DMS53 treated with DMSO at 0.1 percent for 48 hours (cell line): ENCODE measurements around the gene CST11.

Experiments used
- DNase-seq: peaks from one replicate; lab custom pipeline; 2025; ENCODE audit not compliant: unreplicated experiment; lab: John Stamatoyannopoulos, UW

CST11 gene

DNA sequence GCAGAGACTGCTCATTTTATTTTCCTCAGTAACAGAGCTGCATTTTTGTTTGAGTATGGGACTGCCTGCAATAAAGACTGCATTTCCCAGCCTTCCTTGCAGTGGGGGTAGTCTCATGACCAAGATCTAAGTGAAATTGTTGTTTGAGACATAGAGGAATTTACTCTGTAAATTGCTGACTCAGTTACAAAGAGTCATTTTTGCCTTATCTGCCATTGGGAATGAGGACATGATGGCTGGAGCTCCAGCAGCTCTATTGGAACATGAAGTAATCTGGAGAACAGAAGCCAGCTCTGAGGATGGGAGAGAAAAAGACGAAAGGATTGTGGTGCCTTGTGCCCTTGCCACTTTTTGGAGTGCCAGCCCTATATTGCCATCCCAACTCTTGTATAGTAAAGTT, 2.1 kb upstream of the CST11 start:
- no peak for DNase-seq

DNA sequence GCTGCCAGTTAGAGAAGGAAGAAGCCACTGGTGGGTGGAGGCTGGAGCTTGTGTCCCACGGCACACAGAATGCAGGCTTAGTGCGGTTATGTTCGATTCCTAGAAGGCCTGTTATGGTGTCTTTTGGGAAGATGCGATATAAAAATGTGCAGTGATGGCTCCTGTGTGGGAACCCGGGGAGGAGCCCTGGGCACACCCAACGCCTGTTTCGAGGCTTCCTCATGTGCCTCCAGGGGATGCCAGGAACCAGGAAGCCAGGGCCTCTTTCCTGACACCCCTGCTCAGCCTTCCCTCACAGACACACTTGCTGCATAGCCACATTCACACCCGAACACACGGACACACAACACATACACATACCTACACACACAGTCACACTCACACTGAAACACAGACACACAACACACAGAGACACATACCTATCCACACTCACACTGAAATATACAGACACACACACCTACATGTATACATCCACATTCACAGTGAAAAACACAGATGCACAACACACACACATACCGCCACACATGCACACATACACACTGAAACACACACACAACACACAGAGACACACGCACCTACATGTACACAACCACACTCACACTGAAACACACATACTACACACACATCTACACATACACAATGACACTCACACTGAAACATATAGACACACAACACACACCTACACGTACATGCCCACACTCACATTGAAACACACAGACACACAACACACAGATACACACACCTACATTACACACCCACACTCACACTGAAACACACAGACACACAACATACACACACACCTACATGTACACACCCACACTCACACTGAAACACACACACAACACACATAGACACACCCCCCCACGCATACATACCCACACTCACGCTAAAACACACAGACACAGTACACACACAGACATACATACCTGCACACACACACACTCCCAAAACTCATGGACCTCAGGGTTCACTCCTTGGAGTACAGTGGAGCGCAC, 1.2 kb upstream of the CST11 start:
- DNase-seq: no peak

DNA sequence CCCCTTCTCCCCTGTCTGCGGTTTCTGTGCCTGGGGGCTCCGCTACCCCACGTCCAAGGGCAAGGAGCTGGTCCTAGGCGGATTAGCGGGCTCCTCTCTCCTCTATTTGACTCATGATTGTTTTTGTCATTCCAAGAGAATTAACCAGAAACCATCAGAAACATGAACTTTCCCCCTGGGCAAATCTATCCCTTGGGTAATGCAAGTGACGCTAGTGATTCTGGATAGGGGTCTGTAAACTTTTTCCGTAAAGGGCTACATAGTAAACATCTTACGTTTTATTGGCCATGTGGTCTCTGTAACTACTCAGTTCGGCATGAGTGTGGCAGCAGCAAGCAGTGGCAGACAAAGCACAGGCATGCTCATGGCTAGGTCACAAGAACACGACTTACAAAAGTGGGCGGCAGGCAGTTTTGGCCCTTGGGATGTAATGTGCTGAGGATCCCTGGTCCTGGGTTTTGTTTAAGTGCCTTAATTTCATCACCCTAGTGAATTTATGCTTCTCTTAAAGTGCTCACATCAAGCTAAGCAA, 654 bp downstream of the CST11 start:
- no peak for DNase-seq

DNA sequence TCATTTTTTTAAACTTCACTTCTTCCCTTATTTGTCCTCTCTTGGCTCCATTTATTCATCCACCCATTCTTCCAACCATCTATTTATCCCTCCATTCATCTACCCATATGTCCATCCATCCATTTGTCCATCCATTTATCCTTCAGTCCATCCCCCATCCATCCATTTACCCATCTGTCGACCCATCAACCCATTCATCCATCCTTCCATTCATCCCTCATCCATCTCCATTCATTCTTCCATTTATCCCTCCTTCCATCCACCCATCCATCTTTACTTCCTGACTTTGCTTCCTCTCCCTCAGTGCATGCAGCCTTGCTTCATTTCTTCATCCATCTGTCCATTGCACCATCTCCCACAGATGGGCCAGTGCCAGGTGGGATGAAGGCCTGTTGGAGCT, 1.8 kb downstream of the CST11 start:
- no peak for DNase-seq

DNA sequence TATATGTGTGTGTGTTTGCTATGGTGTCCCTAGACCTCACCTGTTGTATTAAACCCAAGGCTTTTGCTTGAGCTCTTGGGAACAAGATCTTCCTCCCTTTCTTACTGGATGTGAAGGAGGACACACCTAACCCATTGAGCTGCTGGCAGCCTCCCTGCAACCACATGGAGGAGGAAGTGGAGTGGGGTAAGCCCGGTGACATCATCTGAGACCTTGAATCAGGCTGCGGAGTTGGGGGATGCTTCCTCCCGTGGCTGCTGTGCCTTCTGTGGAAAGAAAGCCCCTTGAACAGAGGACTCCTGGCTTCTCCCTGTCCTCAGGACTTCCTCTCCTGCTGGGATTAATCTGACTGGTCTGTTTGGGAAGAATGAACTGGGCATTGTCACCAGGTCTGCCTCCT, 3.3 kb downstream of the CST11 start:
- DNase-seq: no peak

DNA sequence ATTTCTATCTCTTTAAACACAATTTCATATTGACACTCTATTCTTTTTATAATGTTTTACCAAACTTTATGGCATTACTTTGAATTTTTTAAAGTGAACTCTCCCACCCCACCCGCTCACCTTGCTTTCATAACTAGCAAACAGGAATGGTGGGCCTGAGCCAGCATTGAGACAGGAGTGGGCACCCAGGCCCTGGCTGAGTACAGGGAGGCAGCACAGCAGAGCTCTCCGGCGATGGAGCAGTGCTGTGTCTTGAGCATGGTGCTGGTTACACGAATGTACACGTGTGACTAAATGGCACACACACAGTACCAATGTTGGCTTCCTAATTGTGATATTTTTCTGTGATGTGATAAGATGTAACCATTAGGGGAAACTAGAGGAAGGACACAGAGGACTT, 4.5 kb downstream of the CST11 start:
- no peak for DNase-seq

DNA sequence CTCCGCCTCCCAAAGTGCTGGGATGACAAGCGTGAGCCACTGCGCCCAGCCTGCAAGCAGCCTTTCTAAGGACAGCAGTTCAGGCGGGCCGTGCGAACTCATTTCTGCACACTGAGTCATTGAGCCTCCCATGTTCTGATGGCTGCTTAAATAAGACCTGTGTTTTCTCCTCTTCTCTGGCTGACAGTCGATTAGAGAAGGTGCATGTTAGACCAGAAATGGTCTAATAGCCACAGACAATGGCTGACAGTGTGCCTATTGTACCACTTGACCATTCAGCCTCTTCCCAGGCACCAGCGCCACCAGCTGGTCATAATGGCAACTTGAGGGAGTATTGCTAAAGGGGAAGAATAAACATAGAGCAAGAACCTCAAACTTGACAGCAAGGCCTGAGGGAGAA, 6.2 kb downstream of the CST11 start:
- peak; percentile 30 for DNase-seq

DNA sequence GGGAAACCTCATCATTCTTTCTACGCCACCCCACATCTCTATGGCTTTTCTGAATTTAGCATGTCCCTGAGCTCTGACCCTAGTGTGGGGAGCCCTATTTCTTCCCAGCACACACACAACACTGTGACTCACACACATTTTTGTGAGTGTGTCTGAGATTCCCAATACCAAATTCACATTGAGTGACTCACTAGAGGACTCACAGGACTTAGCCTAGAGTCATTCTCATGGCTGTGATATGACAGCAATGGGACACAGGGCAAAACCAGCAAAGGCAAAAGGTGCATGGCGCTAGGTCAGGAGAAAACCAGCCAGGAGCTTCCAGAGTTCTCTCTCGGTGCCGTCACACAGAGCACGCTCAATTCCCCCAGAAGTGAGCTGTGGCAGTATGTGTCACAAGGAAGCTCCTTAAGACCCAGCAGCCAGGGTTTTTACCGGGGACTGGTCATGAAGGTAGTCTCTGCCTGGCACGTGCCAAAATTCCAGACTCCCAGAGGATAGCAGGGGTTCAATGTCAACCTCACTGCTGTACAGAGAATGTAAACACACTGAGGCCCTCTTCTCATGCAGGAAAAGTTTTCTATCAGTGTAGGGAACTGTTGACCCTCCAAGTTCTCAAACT, 7.0 kb downstream of the CST11 start:
- no peak for DNase-seq

DNA sequence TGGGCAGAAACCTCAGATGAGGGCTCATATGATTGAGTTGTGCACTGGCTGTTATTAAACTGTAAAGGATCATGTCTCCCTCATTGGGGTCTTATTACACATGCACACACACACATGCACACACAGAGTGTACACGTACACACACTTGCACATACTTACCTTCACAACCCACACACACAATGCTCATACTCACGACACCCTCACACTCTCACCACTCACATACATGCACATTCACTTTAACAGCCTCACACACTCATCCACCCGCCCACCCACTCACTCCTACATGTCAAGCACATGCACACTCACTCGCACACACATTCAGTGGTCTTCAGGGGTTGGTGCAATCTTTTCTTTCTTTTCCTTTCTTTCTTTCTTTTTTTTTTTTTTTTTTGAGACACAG, 7.8 kb downstream of the CST11 start:
- DNase-seq: no peak

DNA sequence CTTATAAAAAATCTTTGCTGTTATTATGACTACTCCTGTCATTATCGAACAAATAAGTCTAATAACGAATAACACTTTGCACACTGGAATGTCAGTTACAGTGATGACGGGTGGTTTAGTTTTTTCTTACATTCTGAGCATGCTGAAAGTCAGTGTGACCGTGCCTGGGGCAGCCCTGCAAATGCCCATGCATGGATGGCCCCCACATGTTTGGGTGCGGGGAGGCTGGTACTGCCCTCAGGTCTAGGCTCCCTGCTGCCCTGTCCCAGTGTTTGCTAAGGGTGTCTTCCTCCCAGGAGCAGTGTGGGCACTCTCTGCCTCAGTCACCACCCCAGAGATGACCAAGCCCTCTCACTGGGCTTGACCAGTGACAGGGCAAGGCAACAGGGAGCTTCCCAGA, 10.2 kb downstream of the CST11 start:
- DNase-seq: no peak

DNA sequence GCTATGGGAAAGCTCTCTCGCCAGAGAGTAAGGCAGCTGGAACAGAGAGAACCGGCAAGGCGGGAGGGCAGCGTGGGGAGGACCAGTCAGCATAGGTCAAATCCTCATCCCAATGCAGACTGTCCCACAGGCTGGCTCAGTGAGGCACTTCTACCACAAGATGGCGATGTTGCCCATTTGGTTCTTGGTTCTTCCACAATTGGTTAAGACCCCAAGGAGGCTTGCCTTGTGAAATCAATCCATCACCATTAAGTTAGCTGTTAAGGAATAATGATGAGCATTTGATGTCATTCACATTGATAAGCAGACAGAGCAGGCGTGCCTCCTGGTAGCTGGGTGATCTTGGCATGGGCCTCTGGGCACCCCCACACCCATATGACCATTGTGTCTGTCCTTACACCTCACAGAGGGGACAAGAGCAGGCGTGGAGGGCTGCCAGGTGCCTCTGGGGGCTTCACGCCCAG, 10.8 kb downstream of the CST11 start:
- DNase-seq: peak; percentile 56

DNA sequence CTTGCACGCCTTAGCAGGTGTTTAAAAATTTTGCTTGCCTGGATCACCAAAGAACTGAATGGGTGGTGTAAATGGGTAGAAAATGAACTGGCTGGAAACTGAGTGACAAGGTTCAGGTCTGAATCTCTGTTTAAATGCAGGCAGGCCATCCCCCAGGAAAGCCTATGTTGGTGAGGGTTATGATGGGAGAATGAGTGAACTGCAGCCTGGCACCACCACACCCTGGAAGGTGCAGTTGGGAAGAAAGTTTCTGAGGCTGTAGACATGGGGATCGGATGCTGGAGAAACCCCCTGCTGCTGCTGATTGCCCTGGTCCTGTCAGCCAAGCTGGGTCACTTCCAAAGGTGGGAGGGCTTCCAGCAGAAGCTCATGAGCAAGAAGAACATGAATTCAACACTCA, 12.7 kb downstream of the CST11 start:
- no peak for DNase-seq

DNA sequence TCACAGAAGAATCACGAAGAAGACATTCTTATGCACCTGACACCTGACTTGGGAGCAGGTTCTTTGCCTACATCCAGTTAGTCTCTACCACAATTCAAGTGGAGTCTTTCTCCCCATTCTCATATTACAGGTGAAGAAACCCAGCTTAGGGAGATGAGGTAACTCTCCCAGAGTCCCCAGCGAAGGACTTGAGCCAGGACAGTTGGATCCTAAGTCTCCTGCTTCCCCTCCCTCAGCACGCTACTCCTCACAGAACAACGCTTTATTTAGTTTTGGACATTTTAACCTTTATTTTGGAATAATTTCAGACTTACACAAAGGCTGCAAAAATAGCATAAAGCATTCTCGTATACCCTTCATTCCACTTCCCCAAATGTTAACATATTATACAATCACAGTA, 14.0 kb downstream of the CST11 start:
- DNase-seq: no peak

DNA sequence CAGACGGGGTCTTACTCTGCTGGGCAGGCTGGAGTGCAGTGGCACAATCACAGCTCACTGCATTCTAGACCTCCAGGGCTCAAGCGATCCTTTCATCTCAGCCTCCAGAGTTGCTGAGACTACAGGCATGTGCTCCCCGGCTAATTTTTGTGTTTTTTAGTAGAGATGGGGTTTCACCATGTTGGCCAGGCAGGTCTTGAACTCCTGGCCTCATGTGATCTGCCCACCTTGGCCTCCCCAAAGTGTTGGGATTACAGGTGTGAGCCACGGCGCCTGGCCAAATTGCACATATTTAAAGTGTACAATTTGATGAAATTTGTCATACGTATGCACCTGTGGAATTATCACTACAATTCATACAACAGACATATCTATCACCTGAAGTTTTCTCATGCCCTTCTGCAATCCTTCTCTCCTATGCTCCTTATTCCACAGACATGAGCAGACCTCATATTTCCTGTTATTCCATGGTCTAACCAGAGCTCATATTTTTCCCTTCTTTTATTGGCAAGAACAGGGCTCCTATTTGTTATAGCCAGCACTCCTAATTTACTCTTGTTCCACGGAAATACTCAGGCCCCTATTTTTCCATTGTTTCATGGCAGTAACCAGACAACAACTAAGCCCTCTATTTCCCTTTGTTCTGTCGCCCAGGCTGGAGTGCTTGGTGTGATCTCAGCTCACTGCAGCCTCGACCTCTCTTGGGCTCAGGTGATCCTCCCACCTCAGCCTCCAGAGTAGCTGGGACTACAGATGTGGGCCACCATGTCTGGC, 15.4 kb downstream of the CST11 start:
- DNase-seq: no peak

DNA sequence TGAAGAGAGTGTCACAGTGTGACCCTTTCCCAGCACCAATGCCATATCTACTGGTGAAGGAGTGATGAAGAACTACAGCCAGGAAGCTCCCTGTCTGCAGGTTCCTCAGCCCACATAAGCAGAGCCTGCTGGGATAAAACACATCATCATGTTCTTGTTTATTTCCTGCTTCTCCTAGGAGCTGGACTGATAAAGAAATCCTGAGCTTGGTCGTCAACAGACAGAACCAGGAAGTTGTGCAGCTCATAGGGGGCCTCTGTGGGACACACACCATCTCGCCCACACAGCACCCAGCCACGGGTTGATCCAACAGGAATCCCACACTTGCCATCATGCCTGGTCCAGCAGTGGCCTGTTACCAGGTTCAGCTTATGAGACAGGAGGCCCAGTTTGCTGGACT, 16.0 kb downstream of the CST11 start:
- DNase-seq: no peak

DNA sequence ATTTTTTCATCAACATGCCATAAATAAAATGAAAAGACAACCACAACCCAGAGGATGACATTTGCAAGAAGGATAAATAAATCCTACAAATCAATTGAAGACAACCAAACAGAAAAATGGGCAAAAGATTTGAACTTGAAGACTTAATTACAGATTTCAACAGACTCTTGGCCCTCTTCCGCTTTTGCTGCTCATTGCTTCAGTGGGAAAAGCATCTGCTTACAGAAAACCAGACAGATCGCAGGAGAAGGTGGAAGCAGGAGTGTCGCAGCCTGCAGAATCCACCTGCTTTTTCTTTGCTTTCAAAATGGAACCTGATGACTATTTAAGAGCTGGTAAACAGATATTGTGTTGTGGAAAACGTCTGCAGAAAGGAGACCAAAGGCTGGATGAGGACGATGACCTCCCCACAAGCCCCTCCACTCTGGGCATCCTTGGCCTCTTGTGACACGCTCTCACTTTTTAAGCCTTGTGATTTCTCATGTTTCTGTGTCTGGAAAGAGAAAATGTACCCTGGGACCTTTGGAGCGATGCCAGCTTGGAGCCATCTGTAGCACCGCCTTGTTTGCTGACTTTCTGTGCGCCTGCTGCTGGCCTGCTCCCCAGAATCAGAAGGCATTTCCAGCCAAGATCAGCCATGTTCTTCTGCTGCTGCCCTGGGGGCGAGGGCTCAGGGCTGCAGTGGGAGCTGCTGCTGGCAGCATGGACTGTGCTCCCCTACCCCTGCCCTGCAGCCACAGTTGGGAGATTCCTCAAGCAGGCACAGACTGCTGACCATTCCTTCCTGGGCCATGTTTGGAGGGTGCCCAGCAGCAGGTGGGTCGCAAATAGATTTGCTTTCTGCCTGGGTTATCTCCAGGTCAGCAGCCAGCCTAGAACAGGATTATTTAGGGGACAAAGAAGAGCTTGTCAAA, 16.8 kb downstream of the CST11 start:
- no peak for DNase-seq

DNA sequence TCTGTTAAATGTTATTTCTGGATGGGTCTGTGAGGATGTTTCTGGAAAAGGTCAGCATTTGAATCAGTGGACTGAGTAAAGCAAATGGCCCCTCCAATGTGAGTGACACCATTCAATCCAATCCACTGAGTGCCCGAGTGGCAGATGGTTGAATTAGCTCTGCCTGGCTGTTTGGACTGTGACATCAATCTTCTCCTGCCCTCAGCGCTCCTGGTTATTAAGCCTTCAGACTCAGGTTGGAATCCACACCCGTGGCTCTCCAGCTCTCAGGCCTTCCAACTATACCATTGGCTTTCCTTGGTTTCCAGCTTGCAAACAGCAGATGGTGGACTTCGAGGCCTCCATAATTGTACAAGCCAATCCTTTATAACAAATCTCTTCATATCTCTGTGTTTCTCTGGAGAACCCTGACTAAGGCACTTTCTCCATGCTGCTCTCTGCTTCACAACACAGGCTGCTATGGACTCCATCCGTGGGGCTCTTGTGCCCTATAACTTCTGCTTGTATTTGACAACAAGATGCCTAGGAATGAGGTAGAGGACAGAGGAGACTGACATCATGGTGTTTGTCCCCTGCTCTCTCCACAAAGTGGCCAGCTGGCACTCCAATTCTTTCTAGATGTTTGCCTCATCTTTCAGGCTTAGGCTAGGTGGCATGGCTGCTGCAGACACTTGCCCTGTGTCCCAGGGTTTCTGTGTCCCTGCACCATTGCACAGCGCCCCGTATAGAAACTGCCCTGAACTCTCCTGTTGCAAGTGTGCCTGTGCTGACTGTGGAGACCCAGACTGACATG, 18.0 kb downstream of the CST11 start:
- DNase-seq: no peak

DNA sequence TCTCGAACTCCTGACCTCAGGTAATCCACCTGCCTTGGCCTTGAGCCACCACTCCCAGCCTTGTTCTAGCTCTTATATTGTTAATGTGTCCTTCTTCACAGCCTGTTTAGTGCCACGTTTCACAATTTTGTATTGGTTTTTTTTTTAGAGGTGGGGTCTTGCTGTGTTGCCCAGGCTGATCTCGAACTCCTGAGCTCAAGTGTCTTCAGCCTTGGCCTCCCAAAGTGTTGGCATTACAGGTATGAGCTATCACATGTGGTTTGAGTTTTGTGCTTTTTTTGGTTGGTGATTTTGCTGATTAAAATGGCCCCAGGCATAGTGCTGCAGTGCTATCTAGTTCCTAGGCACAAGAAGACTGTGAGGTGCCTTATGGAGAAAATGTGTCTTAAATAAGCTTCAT, 19.0 kb downstream of the CST11 start:
- no peak for DNase-seq

DNA sequence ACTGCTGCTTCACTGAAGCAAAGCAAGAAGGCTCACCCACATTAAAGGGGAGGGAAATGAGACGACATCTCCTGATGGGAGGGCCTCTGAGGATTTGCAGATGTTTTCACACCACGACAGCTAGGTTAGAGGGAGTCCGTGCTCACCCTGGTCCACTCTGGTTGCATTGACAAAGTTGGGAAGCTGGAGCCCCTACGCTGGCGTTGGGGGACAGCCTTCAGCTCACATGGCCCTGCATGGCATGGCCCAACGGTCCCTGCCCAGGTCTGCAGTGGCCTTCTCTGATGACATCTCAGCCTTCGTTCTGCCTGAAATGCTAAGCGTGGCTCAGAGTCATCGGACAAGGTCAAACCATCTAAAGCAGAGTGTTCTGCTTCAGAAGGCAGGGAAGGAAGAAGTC, 27.5 kb downstream of the CST11 start:
- no peak for DNase-seq
